SH-SY5Y (cell line): ENCODE data around the gene TMEM50B.

ENCODE experiments used
- GATA2 ChIP-seq: IDR thresholded peaks from 2 replicates; pipeline ENCODE4 v1.6.1; 2011; ENCODE audit warnings: mild to moderate bottlenecking, low read depth, low read length
- GATA3 ChIP-seq: IDR thresholded peaks from 2 replicates; pipeline ENCODE4 v1.6.1; 2011; ENCODE audit warnings: low read depth, mild to moderate bottlenecking, low read length, moderate library complexity

DNA sequence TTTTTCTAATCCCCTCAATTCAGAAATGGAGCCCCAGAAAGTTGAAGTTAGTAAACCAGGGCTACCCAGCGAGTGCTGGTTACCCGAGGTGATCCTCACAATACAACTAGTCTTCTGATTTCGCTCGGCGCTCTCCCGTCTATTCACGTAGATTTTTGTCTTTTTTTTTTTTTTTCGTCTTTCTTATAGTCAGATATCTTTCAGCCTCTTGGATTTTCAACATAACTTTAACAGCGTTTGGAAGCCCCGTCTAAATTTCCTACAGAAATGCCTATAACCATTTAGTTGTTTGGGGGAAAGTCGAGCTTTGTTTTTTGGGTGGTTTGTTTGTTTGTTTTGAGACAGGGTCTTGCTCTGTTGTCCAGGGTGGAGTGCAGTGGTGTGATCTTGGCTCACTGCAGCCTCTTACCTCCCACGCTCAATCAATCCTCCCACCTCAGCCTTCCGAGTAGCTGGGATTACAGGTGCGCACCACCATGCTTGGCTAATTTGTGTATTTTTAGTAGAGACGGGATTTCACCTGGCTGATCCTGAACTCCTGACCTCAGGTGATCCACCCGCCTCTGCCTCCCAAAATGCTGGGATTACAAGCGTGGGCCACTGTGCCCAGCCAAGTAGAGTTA, 818 bp upstream of the TMEM50B start:
- no peak for TF ChIP-seq GATA2
- no peak for TF ChIP-seq GATA3
